Endothelial cell of umbilical vein (primary cell): ENCODE data around the gene HDAC10.

Experiments
- CTCF ChIP-seq, 2 donors: IDR thresholded peaks; 1 replicate in 1 of 2; 2 replicates in 1 of 2; pipeline ENCODE4 v1.5.1; 2011; ENCODE audit warnings: low read length in 2 of 2, mild to moderate bottlenecking in 2 of 2, moderate library complexity in 2 of 2, control low read depth in 1 of 2, inconsistent platforms in 1 of 2, low read depth in 1 of 2; ENCODE audit not compliant: insufficient read depth in 1 of 2; ENCODE audit errors: extremely low read depth in 1 of 2
- MAX ChIP-seq: IDR thresholded peaks from 2 replicates; pipeline ENCODE4 v1.6.1; 2011; ENCODE audit not compliant: insufficient read depth, insufficient read length

GRCh38 chr22:50280708-50281383 lies 29.8 kb upstream of the HDAC10 start:
- TF ChIP-seq CTCF (IDR thresholded peaks at IDR 0.05; ENCODE audit: extremely low read depth in 1 of 2, insufficient read depth in 1 of 2, low read depth in 1 of 2, low read length in 2 of 2) (no peak), MAX (no peak)
